MCF 10A (cell line): ENCODE measurements around the gene CDS1. TPM values are rescaled to one million over a fixed set of nuclear protein-coding genes. Genes with fewer than 3 reads are reported as not detected.

Source experiments
- BruUV-seq: library from RNA; stranded (reverse); fragments of 400-500 nt; replicated peaks from 2 replicates; lab custom pipeline; 2021; lab: Mats Ljungman, UMichigan
- CTCF ChIA-PET: fragments of 300-600 bp; sonication (Branson Sonifier 250); formaldehyde crosslinking; extraction: SDS; loops from one replicate; lab custom pipeline; 2021; ENCODE audit warnings: antibody characterized with exemption, inconsistent platforms; lab: Yijun Ruan, JAX
- POLR2A ChIA-PET: fragments of 300-600, 350-650 bp; sonication (Branson Sonifier 250); formaldehyde crosslinking; extraction: SDS; loops from one replicate; lab custom pipeline; 2020; ENCODE audit warnings: antibody characterized with exemption, inconsistent platforms; lab: Yijun Ruan, JAX
- DNase-seq: peaks from one replicate; pipeline ENCODE4 v3.0.0-alpha.2; 2018; ENCODE audit not compliant: unreplicated experiment
- H3K27ac Mint-ChIP-seq: one replicate; pipeline ENCODE4 v1.8.0; 2022; ENCODE audit warnings: mild to moderate bottlenecking, low read depth, mixed read lengths; ENCODE audit not compliant: unreplicated experiment
- H3K27me3 Mint-ChIP-seq: one replicate; pipeline ENCODE4 v1.8.0; 2022; ENCODE audit warnings: mixed read lengths; ENCODE audit not compliant: insufficient read depth, unreplicated experiment
- H3K36me3 Mint-ChIP-seq: one replicate; pipeline ENCODE4 v1.8.0; 2022; ENCODE audit warnings: mild to moderate bottlenecking, moderate library complexity, mixed read lengths; ENCODE audit not compliant: insufficient read depth, unreplicated experiment
- H3K4me1 Mint-ChIP-seq: one replicate; pipeline ENCODE4 v1.8.0; 2022; ENCODE audit warnings: mixed read lengths; ENCODE audit not compliant: insufficient read depth, unreplicated experiment
- H3K4me3 Mint-ChIP-seq: one replicate; pipeline ENCODE4 v1.8.0; 2022; ENCODE audit warnings: mild to moderate bottlenecking, moderate library complexity, mixed read lengths; ENCODE audit not compliant: unreplicated experiment
- H3K9me3 Mint-ChIP-seq: one replicate; pipeline ENCODE4 v1.8.0; 2022; ENCODE audit warnings: mixed read lengths; ENCODE audit not compliant: unreplicated experiment
- intact Hi-C: fragments of 100-400 bp; cut with micrococcal nuclease; formaldehyde crosslinking; loops from 2 replicates; pipeline ENCODE4 v1.14.1; 2022
- total RNA-seq: library from RNA; stranded (reverse); gene quantifications from 2 replicates; pipeline ENCODE4 v1.2.3, GENCODE V29; 2022
- TF ChIP-seq, protein P1 (sequence below): fragments of 200-600 bp; IDR thresholded peaks from one replicate; pipeline ENCODE4 v1.8.0; 2022; ENCODE audit warnings: antibody characterized with exemption, mild to moderate bottlenecking; ENCODE audit not compliant: unreplicated experiment

CDS1 gene
- total RNA-seq, 1 experiment from 2014 or later, result 11.5 TPM

DNA sequence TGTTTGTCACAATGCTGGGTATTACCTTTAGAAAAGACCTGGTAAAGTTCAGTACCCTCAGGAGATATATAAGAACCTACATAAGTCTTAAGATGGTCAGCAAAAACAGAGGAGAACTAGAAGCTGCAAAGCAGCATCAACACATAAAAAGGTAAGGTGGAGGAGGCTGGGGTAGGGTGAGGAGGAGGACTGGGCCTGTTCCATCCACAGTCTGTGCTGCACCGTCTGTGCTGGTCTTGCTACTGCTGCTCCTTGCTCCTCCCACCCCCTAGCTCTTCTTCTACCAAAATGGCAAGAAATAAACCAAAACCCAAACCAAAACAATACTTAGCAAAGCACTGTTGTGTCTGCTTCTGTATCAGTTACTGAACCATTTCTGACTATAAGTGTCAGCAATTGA is 102.2 kb downstream of the CDS1 start:
- intact Hi-C loops, result no loop called here
- Mint-ChIP-seq H3K9me3 (no peaks in the 10 kb centered on the region), H3K4me3 (no peak overlapping the region), H3K27me3 (no peaks in the 10 kb centered on the region), H3K4me1 (peaks cover 10% of the 10 kb centered on the region), H3K27ac (no peak overlapping the region), H3K36me3 (peaks cover 53% of the 10 kb centered on the region)
- DNase-seq, result no peak
- BruUV-seq, result no TSS peak
- ChIA-PET CTCF (no interaction called here), POLR2A (interaction anchor here (1.3 kb wide), 1 partner anchor 100 kb away, joined by 3 read pairs; no protein-coding TSS in a partner anchor)
- TF ChIP-seq, protein P1, sequence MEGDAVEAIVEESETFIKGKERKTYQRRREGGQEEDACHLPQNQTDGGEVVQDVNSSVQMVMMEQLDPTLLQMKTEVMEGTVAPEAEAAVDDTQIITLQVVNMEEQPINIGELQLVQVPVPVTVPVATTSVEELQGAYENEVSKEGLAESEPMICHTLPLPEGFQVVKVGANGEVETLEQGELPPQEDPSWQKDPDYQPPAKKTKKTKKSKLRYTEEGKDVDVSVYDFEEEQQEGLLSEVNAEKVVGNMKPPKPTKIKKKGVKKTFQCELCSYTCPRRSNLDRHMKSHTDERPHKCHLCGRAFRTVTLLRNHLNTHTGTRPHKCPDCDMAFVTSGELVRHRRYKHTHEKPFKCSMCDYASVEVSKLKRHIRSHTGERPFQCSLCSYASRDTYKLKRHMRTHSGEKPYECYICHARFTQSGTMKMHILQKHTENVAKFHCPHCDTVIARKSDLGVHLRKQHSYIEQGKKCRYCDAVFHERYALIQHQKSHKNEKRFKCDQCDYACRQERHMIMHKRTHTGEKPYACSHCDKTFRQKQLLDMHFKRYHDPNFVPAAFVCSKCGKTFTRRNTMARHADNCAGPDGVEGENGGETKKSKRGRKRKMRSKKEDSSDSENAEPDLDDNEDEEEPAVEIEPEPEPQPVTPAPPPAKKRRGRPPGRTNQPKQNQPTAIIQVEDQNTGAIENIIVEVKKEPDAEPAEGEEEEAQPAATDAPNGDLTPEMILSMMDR, result no peak

DNA sequence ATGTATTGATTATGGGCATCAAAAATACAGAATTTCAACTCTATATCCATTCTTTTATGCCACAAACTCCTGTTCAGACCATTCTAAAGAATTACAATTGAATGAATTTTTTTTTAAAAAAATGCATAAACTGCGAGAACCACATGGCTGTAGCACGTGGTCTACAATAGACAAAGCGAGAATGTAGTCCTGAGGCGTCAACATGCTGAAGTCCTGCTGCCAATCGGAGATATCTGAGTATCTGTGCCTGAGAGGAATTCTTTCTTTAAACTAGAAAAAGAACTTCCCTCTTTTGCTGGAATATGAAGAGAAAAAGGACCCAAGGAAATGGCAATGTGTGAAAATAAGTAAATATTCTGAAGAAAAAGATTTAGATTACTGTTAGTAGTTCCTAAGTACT is 105.7 kb downstream of the CDS1 start:
- Mint-ChIP-seq H3K27me3 (no peaks in the 10 kb centered on the region), H3K4me1 (peaks cover 17% of the 10 kb centered on the region), H3K4me3 (no peak overlapping the region), H3K36me3 (peaks cover 55% of the 10 kb centered on the region), H3K27ac (no peak overlapping the region), H3K9me3 (no peaks in the 10 kb centered on the region)
- TF ChIP-seq, protein P1, result no peak
- intact Hi-C loops, result no loop called here
- CTCF ChIA-PET, result interaction anchor here (0.5 kb wide), 1 partner anchor 56 kb away, joined by 3 read pairs; no protein-coding TSS in a partner anchor
- BruUV-seq, result no TSS peak
- POLR2A ChIA-PET, result interaction anchor here (1.2 kb wide), 1 partner anchor 29 kb away, joined by 3 read pairs; no protein-coding TSS in a partner anchor
- no peak for DNase-seq

DNA sequence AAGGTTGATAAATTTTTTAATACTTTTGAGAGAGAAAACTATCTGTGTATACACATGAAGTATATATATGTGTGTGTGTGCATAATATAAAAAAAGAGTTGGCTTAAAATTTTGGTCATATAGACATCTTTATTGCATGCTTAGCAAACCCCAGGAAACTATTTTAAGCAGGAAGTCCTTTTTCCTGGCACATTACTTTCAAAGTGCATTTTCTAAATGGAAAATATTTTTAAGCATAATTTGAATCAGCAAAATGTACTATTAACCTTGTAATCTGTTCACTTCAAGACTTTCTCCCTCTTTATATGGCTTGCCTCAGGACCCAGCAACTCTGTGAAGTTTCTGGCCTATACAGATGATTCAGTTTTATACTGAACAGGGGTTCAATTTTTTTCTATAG is 106.3 kb downstream of the CDS1 start:
- Mint-ChIP-seq H3K9me3 (no peaks in the 10 kb centered on the region), H3K4me3 (no peak overlapping the region), H3K4me1 (peaks cover 16% of the 10 kb centered on the region), H3K36me3 (peaks cover 56% of the 10 kb centered on the region), H3K27me3 (no peaks in the 10 kb centered on the region), H3K27ac (no peak overlapping the region)
- TF ChIP-seq, protein P1, result no peak
- BruUV-seq, result no TSS peak
- intact Hi-C loops, result no loop called here
- CTCF ChIA-PET, result interaction anchor here (0.6 kb wide), 1 partner anchor 78 kb away, joined by 3 read pairs; no protein-coding TSS in a partner anchor
- POLR2A ChIA-PET, result interaction anchor here (1.0 kb wide), 1 partner anchor 105 kb away, joined by 3 read pairs; no protein-coding TSS in a partner anchor
- DNase-seq, result no peak

DNA sequence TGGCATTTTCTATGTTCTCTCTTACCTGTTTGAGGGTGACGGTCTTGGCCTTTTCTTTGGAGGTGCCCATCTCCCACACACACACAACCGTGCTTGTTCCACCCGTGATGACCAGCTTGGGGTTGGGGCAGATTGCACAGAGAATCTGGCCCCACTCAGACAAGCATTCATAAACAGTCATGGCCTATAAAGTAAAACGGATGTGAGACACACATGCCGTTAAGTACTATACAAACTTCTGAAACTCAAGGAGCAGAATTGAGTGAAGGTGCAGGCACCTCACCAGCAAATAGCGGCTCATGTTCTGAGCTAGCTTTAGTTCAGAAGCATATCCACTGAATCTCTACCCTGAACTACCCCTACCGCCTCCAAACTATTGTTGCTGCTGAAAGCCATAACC is 107.6 kb downstream of the CDS1 start:
- DNase-seq, result no peak
- intact Hi-C loops, result loop anchor here (2.0 to 5.0 kb wide), 2 partner anchors 58 to 106 kb away; no protein-coding TSS in a partner anchor
- no TSS peak for BruUV-seq
- ChIA-PET CTCF (interaction anchor here (1.3 to 2.0 kb wide), 2 partner anchors 111 to 280 kb away, joined by 4 to 22 read pairs; no protein-coding TSS in a partner anchor), POLR2A (interaction anchor here (0.6 to 2.1 kb wide), 8 partner anchors 12 to 112 kb away, joined by 3 to 17 read pairs (median 6); partner anchors contain the start of gene CDS1)
- Mint-ChIP-seq H3K4me3 (peak overlapping the region; percentile 60), H3K4me1 (peaks cover 16% of the 10 kb centered on the region), H3K9me3 (no peaks in the 10 kb centered on the region), H3K36me3 (peaks cover 62% of the 10 kb centered on the region), H3K27me3 (no peaks in the 10 kb centered on the region), H3K27ac (peak overlapping the region; percentile 94)
- TF ChIP-seq, protein P1, result no peak
